GM19395 (cell line): ENCODE measurements around the gene SLC38A3.

Experiments used
- ATAC-seq: cut with Tn5 transposase; IDR thresholded peaks from one replicate; pipeline ENCODE4 v1.9.1; 2021; ENCODE audit warnings: mild to moderate bottlenecking, moderate library complexity; ENCODE audit not compliant: unreplicated experiment

The SLC38A3 gene

GRCh38 chr3:50168791-50169190, 36.3 kb upstream of the SLC38A3 start:
- no peak for ATAC-seq

- no peak for ATAC-seq
Measured at GRCh38 chr3:50169232-50169832, 35.7 kb upstream of the SLC38A3 start.

- ATAC-seq, result no peak
Measured at GRCh38 chr3:50169858-50170257, 35.2 kb upstream of the SLC38A3 start.

- ATAC-seq, result no peak
Measured at GRCh38 chr3:50170689-50171088, 34.4 kb upstream of the SLC38A3 start.

GRCh38 chr3:50171540-50172301, 33.4 kb upstream of the SLC38A3 start:
- no peak for ATAC-seq

- no peak for ATAC-seq
Measured at GRCh38 chr3:50172626-50173220, 32.3 kb upstream of the SLC38A3 start.

GRCh38 chr3:50173685-50174516, 31.2 kb upstream of the SLC38A3 start:
- no peak for ATAC-seq

- no peak for ATAC-seq
Measured at GRCh38 chr3:50174517-50174895, 30.6 kb upstream of the SLC38A3 start.

- no peak for ATAC-seq
Measured at GRCh38 chr3:50174947-50175524, 30.0 kb upstream of the SLC38A3 start.

DNA sequence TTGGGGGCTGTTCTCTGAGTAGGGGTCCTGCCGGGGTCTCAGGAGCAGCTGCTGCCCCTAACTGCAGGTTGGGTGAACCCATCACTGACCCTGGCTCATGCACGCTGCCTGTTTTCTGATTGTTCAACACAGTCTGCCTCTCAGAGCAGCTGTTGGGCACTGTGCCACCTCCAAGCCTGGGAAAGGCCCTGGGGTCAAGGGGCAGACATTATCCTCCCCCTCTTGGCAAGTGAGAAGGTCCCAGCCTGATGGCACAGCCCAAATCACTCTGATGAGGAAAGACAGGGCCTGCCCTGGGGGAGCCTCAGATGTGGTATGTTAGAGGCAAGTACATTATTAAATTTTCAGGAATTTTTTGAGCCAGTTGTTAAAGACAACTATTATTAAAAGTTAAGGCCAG, 27.7 kb upstream of the SLC38A3 start:
- ATAC-seq, result no peak

- no peak for ATAC-seq
Measured at GRCh38 chr3:50179710-50180109, 25.4 kb upstream of the SLC38A3 start.

DNA sequence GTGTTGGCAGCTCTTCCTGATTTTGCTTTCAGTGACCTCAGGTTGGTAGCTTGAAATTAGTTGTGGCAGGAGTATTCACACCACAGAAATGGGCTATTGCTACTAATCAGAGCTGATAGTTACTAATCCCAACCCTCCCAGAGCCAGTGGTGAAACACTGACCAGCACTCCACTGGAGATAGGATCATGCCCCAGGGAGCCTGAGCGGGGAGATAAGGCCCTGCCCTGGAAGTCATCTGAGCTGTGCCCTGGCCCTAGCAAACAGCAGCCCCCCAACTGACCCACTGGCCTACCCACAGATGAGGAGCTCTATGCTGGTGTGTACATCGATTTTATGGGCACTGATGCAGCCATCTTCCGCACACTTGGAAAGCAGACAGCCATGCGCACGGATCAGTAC, 23.1 kb upstream of the SLC38A3 start:
- ATAC-seq, result no peak

- no peak for ATAC-seq
Measured at GRCh38 chr3:50182533-50183099, 22.5 kb upstream of the SLC38A3 start.

DNA sequence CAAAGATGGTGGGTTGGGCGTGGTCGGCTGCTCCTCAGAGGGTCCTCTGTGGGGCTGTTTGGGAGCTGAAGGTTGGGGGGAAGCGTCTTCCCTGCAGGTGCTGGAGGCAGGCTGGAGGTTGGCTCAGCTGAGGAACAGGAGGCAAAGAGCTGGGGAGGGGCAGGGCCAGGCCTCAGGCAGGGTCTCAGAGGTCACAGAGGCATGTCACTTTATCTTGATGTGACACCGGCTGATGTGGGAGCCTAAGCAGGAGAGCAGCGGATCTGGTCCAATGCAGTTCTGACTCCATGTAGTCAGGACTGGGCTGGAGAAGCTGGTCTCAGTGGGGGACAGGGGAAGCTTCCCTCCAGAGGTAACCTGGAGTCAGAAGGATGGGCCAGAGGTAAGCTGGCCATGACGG, 21.3 kb upstream of the SLC38A3 start:
- no peak for ATAC-seq

- ATAC-seq, result no peak
Measured at GRCh38 chr3:50184242-50184978, 20.7 kb upstream of the SLC38A3 start.

DNA sequence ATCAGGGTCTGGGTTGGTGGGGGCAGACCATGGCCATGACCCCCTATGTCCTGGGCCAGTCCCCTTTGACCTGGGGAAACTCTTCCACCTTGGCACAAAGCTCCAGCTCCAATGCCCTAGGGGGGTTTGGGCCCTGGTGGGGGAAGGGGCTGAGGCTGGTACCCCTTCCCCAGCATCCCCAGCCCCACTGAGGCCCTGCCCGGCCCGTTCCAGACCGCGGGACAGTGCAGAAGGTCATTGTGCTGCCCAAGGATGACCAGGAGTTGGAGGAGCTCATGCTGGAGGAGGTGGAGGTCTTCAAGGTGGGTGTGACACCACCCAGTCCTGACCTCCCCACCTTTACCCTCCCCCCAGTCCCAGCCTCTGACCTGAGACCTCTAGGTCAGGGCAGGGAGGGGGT, 19.8 kb upstream of the SLC38A3 start:
- ATAC-seq, result no peak

DNA sequence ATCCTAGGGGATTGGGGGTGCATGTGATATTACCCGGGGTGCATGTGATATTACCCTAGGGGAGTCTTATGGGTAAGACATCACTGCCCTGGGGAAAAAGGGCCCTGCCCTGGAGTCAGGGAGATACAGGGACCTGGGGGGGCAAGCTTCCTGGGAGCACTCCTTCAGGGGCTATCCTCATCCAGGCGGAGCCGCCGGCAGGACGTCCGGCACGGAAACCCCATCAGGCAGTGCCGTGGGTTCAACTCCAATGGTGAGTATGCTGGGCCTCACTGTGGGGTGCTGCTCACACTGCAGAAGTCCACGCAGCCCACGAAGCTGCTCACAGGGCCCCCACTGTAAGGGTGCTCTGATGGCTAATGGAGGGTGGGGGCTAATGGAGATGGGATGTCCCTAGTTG, 19.0 kb upstream of the SLC38A3 start:
- ATAC-seq, result no peak

GRCh38 chr3:50187750-50188149, 17.3 kb upstream of the SLC38A3 start:
- no peak for ATAC-seq

DNA sequence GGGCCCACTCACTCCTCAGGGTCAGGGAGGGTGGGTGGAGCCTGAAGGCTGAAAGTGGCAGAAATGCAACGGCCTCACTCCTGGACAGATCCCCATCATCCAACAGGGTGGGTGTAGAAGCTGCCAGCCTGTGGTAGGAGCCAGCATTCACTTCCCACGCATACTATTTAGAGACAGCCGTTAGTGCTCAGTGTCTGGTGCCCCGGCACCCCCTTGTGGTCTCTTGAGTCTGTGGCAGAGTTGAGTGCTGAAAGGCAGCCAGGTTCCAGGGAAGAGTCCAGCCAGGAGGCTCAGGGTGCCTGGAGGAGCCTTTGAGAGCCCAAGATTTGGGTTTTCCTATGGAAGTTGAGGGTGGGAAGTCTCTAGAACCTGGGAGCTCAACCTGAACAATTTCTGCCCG, 15.8 kb upstream of the SLC38A3 start:
- ATAC-seq, result no peak

- no peak for ATAC-seq
Measured at GRCh38 chr3:50189989-50190388, 15.1 kb upstream of the SLC38A3 start.
